ENCODE results near the gene ATXN7L2.
A peak's percentile ranks its signal among the peaks of the same experiment; 100 is the strongest.
"Not testable (repeated sequence)": the region's sequence is repeated elsewhere in the genome, so short reads cannot be mapped to it uniquely, and the experiment has no call there.

Gene ATXN7L2

GRCh38 chr1:109483672-109484518 lies at the start of gene ATXN7L2:
ATXN7L2 (plus strand) TSS chr1:109483905; CDS start chr1:109483954, 49 bp downstream.
- peak; percentile 91 for DNase-seq

- no peak for DNase-seq
Observed at GRCh38 chr1:109434484-109434883, 49.2 kb upstream of the ATXN7L2 start.

GRCh38 chr1:109438798-109439297 lies 44.9 kb upstream of the ATXN7L2 start:
- no peak for DNase-seq

- DNase-seq = no peak
Observed at GRCh38 chr1:109441069-109441468, 42.6 kb upstream of the ATXN7L2 start.

GRCh38 chr1:109443476-109443875 lies 40.2 kb upstream of the ATXN7L2 start:
- no peak for DNase-seq

GRCh38 chr1:109444346-109444745 lies 39.4 kb upstream of the ATXN7L2 start:
- no peak for DNase-seq

GRCh38 chr1:109445949-109446695 lies 37.6 kb upstream of the ATXN7L2 start:
- not testable (repeated sequence) for DNase-seq

- DNase-seq = no peak
Observed at GRCh38 chr1:109447524-109447923, 36.2 kb upstream of the ATXN7L2 start.

GRCh38 chr1:109454497-109455133 lies 29.1 kb upstream of the ATXN7L2 start:
- DNase-seq = no peak

GRCh38 chr1:109457819-109458218 lies 25.9 kb upstream of the ATXN7L2 start:
- DNase-seq = no peak

GRCh38 chr1:109466125-109466451 lies 17.6 kb upstream of the ATXN7L2 start:
- DNase-seq = no peak

- no peak for DNase-seq
Observed at GRCh38 chr1:109466452-109467300, 17.0 kb upstream of the ATXN7L2 start, which contains the start of gene SYPL2. SYPL2 (plus strand) TSS chr1:109466546; CDS start chr1:109466844, 298 bp downstream.

- no peak for DNase-seq
Observed at GRCh38 chr1:109467301-109467777, 16.4 kb upstream of the ATXN7L2 start.

GRCh38 chr1:109468061-109468460 lies 15.6 kb upstream of the ATXN7L2 start:
- no peak for DNase-seq

- DNase-seq = no peak
Observed at GRCh38 chr1:109468903-109469302, 14.8 kb upstream of the ATXN7L2 start.

- peak; percentile 30 for DNase-seq
Observed at GRCh38 chr1:109470245-109470644, 13.5 kb upstream of the ATXN7L2 start.

GRCh38 chr1:109472779-109473178 lies 10.9 kb upstream of the ATXN7L2 start:
- peak; percentile 8 for DNase-seq

GRCh38 chr1:109473284-109474057 lies 10.2 kb upstream of the ATXN7L2 start:
- DNase-seq = peak; percentile 30

GRCh38 chr1:109474697-109475096 lies 9.0 kb upstream of the ATXN7L2 start:
- DNase-seq = peak; percentile 12

- peak; percentile 13 for DNase-seq
Observed at GRCh38 chr1:109475261-109475660, 8.4 kb upstream of the ATXN7L2 start.

GRCh38 chr1:109476825-109477224 lies 6.9 kb upstream of the ATXN7L2 start:
- DNase-seq = peak; percentile 25

Data from activated CD8-positive, alpha-beta memory T cell treated with anti-CD3 and anti-CD28 coated beads, Interleukin-2, amount 50 U/mL, for 48 hours (primary cell).